Sigmoid colon (tissue), 7 donors: ENCODE measurements around the gene CDX1. TPM values are rescaled to one million over a fixed set of nuclear protein-coding genes. Genes with fewer than 3 reads are reported as not detected.

ENCODE experiments used
- DNase-seq: peaks from one replicate; pipeline ENCODE4 v3.0.0-alpha.2; 2019
- H3K27ac ChIP-seq, 4 donors: fragments of 200-600 bp; sonication (generic); one replicate each; pipeline ENCODE4 v1.5.1; 2016 to 2019; ENCODE audit warnings: mild to moderate bottlenecking in 1 of 4
- H3K27me3 ChIP-seq, 3 donors: fragments of 200-600 bp; sonication (generic); one replicate each; pipeline ENCODE4 v1.5.1; 2019; ENCODE audit warnings: mild to moderate bottlenecking in 1 of 3
- H3K36me3 ChIP-seq, 4 donors: fragments of 200-600 bp; sonication (generic); one replicate each; pipeline ENCODE4 v1.5.1; 2016 to 2019
- H3K4me1 ChIP-seq, 4 donors: fragments of 200-600 bp; sonication (generic); one replicate each; pipeline ENCODE4 v1.5.1; 2017 to 2019
- H3K4me3 ChIP-seq, 4 donors: fragments of 200-600 bp; sonication (generic); one replicate each; pipeline ENCODE4 v1.5.1; 2017 to 2019; ENCODE audit warnings: mild to moderate bottlenecking in 2 of 4, moderate library complexity in 1 of 4
- H3K9me3 ChIP-seq, 4 donors: fragments of 200-600 bp in 3 of 4; sonication (generic) in 3 of 4; one replicate each; pipeline versions ENCODE4 v1.5.1 to v1.6.1; 2013 to 2019
- CTCF ChIP-seq, 4 experiments: fragments of 450-650 bp in 3 of 4; fragments of 200-600 bp in 1 of 4; IDR thresholded peaks; one replicate each; pipeline ENCODE4 v1.5.1; 2016 to 2019; ENCODE audit warnings: antibody characterized with exemption in 4 of 4, mild to moderate bottlenecking in 3 of 4, moderate library complexity in 2 of 4
- EP300 ChIP-seq, 4 donors: sonication (generic); formaldehyde crosslinking; IDR thresholded peaks; one replicate each; pipeline ENCODE4 v1.6.1; 2017; ENCODE audit warnings: antibody characterized with exemption in 4 of 4
- POLR2A ChIP-seq, 2 donors: fragments of 450-650 bp; IDR thresholded peaks; one replicate each; pipeline ENCODE4 v1.6.1; 2016; ENCODE audit warnings: antibody characterized with exemption in 2 of 2, mild to moderate bottlenecking in 2 of 2, moderate library complexity in 2 of 2
- POLR2AphosphoS5 ChIP-seq, 4 donors: sonication (generic); formaldehyde crosslinking; IDR thresholded peaks; one replicate each; pipeline ENCODE4 v1.6.1; 2017; ENCODE audit warnings: antibody characterized with exemption in 4 of 4
- WGBS, 2 donors: extraction: QIAGEN DNeasy Blood & Tissue Kit; methylation state at CpG; one replicate each; pipeline ENCODE4 v1.1.7; 2013; 5-methylcytosine and 5-hydroxymethylcytosine counted together
- intact Hi-C: fragments of 100-400 bp; cut with DNase I; formaldehyde crosslinking; loops from one replicate; pipeline ENCODE4 v1.15.1; 2023
- polyA plus RNA-seq, 3 donors: library from polyadenylated mRNA; stranded (reverse); fragments of 200-250 nt; gene quantifications; one replicate each; pipeline ENCODE4 v1.2.3, GENCODE V29; 2013
- total RNA-seq, 4 donors: library from RNA; depleted of rRNA; stranded (reverse); fragments of >200 nt; gene quantifications; one replicate each; pipeline ENCODE4 v1.1.0, GENCODE V29; 2016
- donor health status: healthy with polysubstance abuse.
- donor health status: Bipolar disorder and iron deficiency.
- donor health status: healthy.

The CDX1 gene
- total and polyA plus RNA-seq, 7 donors, result 0.71 to 455 (median 325) TPM; not detected in 2

- H3K27me3 ChIP-seq, result no peaks in the 10 kb centered on the region
- no peak overlapping the region for H3K4me3 ChIP-seq
- H3K36me3 ChIP-seq, result peaks cover 0 to 84% (median 33%) of the 10 kb centered on the region in 4 donors
- H3K27ac ChIP-seq, result no peak overlapping the region
- TF ChIP-seq CTCF (IDR thresholded peaks at IDR 0.05) (no peak), POLR2A (IDR thresholded peaks at IDR 0.05) (no peak), EP300 (IDR thresholded peaks at IDR 0.05) (no peak), POLR2AphosphoS5 (IDR thresholded peaks at IDR 0.05) (no peak)
- WGBS, 2 donors, result 95% methylated on average over 10 of the region's 10 CpGs
- intact Hi-C loops, result no loop called here
- DNase-seq, result no peak
- H3K9me3 ChIP-seq, result no peaks in the 10 kb centered on the region
- peaks cover 0 to 10% (median 10%) of the 10 kb centered on the region in 4 donors for H3K4me1 ChIP-seq
Measured at GRCh38 chr5:150125334-150125733, 41.2 kb upstream of the CDX1 start.

GRCh38 chr5:150126199-150126920 lies 40.2 kb upstream of the CDX1 start:
- Histone ChIP-seq H3K27me3 (no peaks in the 10 kb centered on the region), H3K36me3 (peaks cover 0 to 74% (median 28%) of the 10 kb centered on the region in 4 donors), H3K9me3 (no peaks in the 10 kb centered on the region), H3K27ac (no peak overlapping the region), H3K4me1 (peaks cover 0 to 20% (median 16%) of the 10 kb centered on the region in 4 donors), H3K4me3 (no peak overlapping the region)
- DNase-seq, result no peak
- no peak for TF ChIP-seq POLR2AphosphoS5 (IDR thresholded peaks at IDR 0.05)
- no peak for TF ChIP-seq EP300 (IDR thresholded peaks at IDR 0.05)
- intact Hi-C loops, result no loop called here
- 91 to 93% methylated on average over 10 of the region's 10 CpGs for WGBS, 2 donors

GRCh38 chr5:150126921-150127265 lies 39.7 kb upstream of the CDX1 start:
- intact Hi-C loops, result no loop called here
- 82 to 87% methylated on average over 6 of the region's 6 CpGs for WGBS, 2 donors
- Histone ChIP-seq H3K4me3 (no peak overlapping the region), H3K27me3 (no peaks in the 10 kb centered on the region), H3K9me3 (no peaks in the 10 kb centered on the region), H3K27ac (no peak overlapping the region), H3K36me3 (peaks cover 0 to 68% (median 26%) of the 10 kb centered on the region in 4 donors), H3K4me1 (peaks cover 0 to 25% (median 21%) of the 10 kb centered on the region in 4 donors)
- TF ChIP-seq POLR2A (IDR thresholded peaks at IDR 0.05), result no peak
- no peak for TF ChIP-seq CTCF (IDR thresholded peaks at IDR 0.05)
- TF ChIP-seq POLR2AphosphoS5 (IDR thresholded peaks at IDR 0.05), result no peak
- TF ChIP-seq EP300 (IDR thresholded peaks at IDR 0.05), result no peak
- no peak for DNase-seq

GRCh38 chr5:150129454-150129812 lies 37.1 kb upstream of the CDX1 start:
- DNase-seq, result no peak
- H3K4me3 ChIP-seq, result no peak overlapping the region
- TF ChIP-seq POLR2A (IDR thresholded peaks at IDR 0.05) (no peak), CTCF (IDR thresholded peaks at IDR 0.05) (no peak), POLR2AphosphoS5 (IDR thresholded peaks at IDR 0.05) (no peak), EP300 (IDR thresholded peaks at IDR 0.05) (no peak)
- H3K27ac ChIP-seq, result peak overlapping the region in 3 of 4 donors; percentile 25 to 45 (median 27)
- peaks cover 0 to 58% (median 18%) of the 10 kb centered on the region in 4 donors for H3K36me3 ChIP-seq
- H3K9me3 ChIP-seq, result no peaks in the 10 kb centered on the region
- peaks cover 0 to 37% (median 33%) of the 10 kb centered on the region in 4 donors for H3K4me1 ChIP-seq
- intact Hi-C loops, result no loop called here
- no peaks in the 10 kb centered on the region for H3K27me3 ChIP-seq
- 39 to 85% methylated on average over 8 of the region's 8 CpGs for whole genome bisulfite sequencing, 2 donors

- TF ChIP-seq POLR2AphosphoS5 (IDR thresholded peaks at IDR 0.05), result peak in 2 of 4 donors; percentile 10 to 26
- peak; percentile 91 to 95 (median 92) for TF ChIP-seq CTCF (IDR thresholded peaks at IDR 0.05)
- no peak for TF ChIP-seq POLR2A (IDR thresholded peaks at IDR 0.05)
- Histone ChIP-seq H3K27ac (peak overlapping the region in 3 of 4 donors; percentile 21 to 67 (median 29)), H3K36me3 (peaks cover 0 to 59% (median 19%) of the 10 kb centered on the region in 4 donors), H3K9me3 (no peaks in the 10 kb centered on the region), H3K4me1 (peaks cover 0 to 37% (median 33%) of the 10 kb centered on the region in 4 donors), H3K27me3 (no peaks in the 10 kb centered on the region), H3K4me3 (no peak overlapping the region)
- intact Hi-C loops, result loop anchor here (1.0 kb wide), 1 partner anchor 88 kb away; no protein-coding TSS in a partner anchor
- DNase-seq, result peak; percentile 91
- 18 to 46% methylated on average over 25 of the region's 25 CpGs for WGBS, 2 donors
Measured at GRCh38 chr5:150129813-150130492, 36.6 kb upstream of the CDX1 start.
